ENCODE data around the gene VSIG8. TPM values are rescaled to one million over a fixed set of nuclear protein-coding genes. Genes with fewer than 3 reads are reported as not detected.

VSIG8 gene
- total RNA-seq, 1 donor from 2014 or later = not detected

- TF ChIP-seq, protein P1, sequence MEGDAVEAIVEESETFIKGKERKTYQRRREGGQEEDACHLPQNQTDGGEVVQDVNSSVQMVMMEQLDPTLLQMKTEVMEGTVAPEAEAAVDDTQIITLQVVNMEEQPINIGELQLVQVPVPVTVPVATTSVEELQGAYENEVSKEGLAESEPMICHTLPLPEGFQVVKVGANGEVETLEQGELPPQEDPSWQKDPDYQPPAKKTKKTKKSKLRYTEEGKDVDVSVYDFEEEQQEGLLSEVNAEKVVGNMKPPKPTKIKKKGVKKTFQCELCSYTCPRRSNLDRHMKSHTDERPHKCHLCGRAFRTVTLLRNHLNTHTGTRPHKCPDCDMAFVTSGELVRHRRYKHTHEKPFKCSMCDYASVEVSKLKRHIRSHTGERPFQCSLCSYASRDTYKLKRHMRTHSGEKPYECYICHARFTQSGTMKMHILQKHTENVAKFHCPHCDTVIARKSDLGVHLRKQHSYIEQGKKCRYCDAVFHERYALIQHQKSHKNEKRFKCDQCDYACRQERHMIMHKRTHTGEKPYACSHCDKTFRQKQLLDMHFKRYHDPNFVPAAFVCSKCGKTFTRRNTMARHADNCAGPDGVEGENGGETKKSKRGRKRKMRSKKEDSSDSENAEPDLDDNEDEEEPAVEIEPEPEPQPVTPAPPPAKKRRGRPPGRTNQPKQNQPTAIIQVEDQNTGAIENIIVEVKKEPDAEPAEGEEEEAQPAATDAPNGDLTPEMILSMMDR (IDR thresholded peaks at IDR 0.05; ENCODE audit: unreplicated experiment) = no peak
- Mint-ChIP-seq H3K9me3 (no peaks in the 10 kb centered on the region), H3K36me3 (no peaks in the 10 kb centered on the region), H3K27me3 (ENCODE audit: low read depth) (peaks cover 9% of the 10 kb centered on the region), H3K4me1 (peaks cover 44% of the 10 kb centered on the region), H3K27ac (no peak overlapping the region), H3K4me3 (no peak overlapping the region)
- no peak for DNase-seq (ENCODE audit: low spot score in 2 of 2, unreplicated experiment in 2 of 2)
Measured at GRCh38 chr1:159828176-159828575, 34.3 kb downstream of the VSIG8 start.

DNA sequence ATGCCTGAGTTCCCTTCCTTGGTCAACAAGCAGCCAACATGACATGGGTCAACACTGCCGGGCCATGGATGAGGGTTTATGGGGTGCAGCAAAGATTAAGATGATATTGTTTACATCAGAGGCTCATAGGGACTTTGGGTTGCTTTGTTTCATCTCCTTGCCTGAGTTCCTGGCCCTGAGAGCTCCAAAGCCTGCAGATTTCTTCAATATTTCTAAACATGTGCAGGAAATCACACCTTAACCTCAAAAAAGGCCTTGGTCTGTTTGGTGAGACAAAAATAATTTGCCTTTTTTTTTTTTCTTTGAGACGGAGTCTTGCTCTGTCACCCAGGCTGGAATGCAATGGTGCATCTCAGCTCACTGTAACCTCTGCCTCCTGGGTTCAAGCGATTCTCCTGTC is 34.9 kb downstream of the VSIG8 start:
- peaks cover 46% of the 10 kb centered on the region for H3K4me1 Mint-ChIP-seq
- peaks cover 14% of the 10 kb centered on the region for H3K27me3 Mint-ChIP-seq (ENCODE audit: low read depth)
- no peaks in the 10 kb centered on the region for H3K36me3 Mint-ChIP-seq
- DNase-seq (ENCODE audit: low spot score in 2 of 2, unreplicated experiment in 2 of 2) = no peak
- H3K9me3 Mint-ChIP-seq = no peaks in the 10 kb centered on the region
- H3K4me3 Mint-ChIP-seq = no peak overlapping the region
- no peak overlapping the region for H3K27ac Mint-ChIP-seq
- TF ChIP-seq, protein P1 (IDR thresholded peaks at IDR 0.05; ENCODE audit: unreplicated experiment) = no peak

GRCh38 chr1:159827102-159827490 is 35.4 kb downstream of the VSIG8 start:
- DNase-seq (ENCODE audit: low spot score in 2 of 2, unreplicated experiment in 2 of 2) = no peak
- Mint-ChIP-seq H3K36me3 (no peaks in the 10 kb centered on the region), H3K27ac (no peak overlapping the region), H3K4me3 (no peak overlapping the region), H3K9me3 (no peaks in the 10 kb centered on the region), H3K4me1 (peaks cover 46% of the 10 kb centered on the region), H3K27me3 (ENCODE audit: low read depth) (peaks cover 18% of the 10 kb centered on the region)
- TF ChIP-seq, protein P1 (IDR thresholded peaks at IDR 0.05; ENCODE audit: unreplicated experiment) = no peak

DNA sequence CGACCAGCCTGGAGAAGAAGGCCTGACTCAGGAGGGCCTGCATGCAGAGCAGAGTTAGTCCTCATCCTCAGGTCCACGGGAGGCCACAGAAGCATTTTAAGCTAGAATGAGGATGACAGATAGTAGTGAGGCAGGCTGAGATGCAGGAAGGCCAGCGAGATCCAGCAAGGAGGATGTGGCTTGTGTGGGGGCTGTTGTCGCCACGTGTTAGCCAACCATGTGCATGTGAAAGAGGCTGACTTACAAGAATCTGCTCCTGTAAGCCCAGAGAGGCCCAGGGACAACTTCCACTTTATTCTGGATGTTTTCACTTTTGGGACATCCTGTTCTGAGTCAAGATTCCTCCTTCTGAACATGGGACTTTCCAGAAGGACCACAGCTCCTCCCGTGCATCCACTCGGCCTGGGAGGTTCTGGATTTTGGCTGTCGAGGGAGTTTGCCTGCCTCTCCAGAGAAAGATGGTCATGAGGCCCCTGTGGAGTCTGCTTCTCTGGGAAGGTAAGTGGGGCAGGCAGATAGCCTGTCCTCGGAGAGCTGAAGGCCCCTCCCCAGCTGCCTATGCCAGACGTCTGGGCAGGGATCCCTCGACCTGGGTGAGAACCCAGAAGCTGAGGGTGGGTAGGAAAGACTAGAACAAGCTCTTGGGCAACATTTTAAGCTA is 35.9 kb downstream of the VSIG8 start, which contains the start of gene SLAMF8:
Gene SLAMF8, plus strand, starts transcription at position 433 of the 661 bp plus-strand sequence. Its CDS starts 26 bp downstream, at position 459.
- no peak for DNase-seq (ENCODE audit: low spot score in 2 of 2, unreplicated experiment in 2 of 2)
- Mint-ChIP-seq H3K36me3 (no peaks in the 10 kb centered on the region), H3K4me1 (peaks cover 43% of the 10 kb centered on the region), H3K4me3 (no peak within 1 kb of the TSS), H3K9me3 (no peaks in the 10 kb centered on the region), H3K27ac (no peak within 1 kb of the TSS), H3K27me3 (ENCODE audit: low read depth) (peaks cover 21% of the 10 kb centered on the region)
- TF ChIP-seq, protein P1 (IDR thresholded peaks at IDR 0.05; ENCODE audit: unreplicated experiment) = no peak

DNA sequence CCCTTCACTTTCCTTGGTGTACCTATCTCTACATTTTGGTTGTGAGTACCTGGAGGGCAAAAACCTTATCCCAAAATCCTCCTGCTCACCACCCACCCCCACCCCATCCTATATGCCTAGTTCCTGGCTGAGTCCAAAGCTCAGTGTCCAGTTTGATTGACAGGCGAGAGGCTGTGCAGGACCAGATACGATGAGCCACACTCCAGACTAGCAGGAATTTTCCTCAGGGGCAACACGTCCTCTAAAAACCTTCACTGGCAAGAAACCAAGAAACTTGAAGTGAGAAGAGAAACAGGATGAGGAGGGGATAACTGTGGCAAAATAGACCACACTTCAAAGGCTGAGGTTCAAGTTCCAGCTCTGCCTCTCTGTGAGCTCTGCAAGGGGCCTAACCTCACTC is 36.9 kb downstream of the VSIG8 start:
- H3K27ac Mint-ChIP-seq = no peak overlapping the region
- no peaks in the 10 kb centered on the region for H3K9me3 Mint-ChIP-seq
- DNase-seq (ENCODE audit: low spot score in 2 of 2, unreplicated experiment in 2 of 2) = no peak
- no peak overlapping the region for H3K4me3 Mint-ChIP-seq
- no peaks in the 10 kb centered on the region for H3K36me3 Mint-ChIP-seq
- TF ChIP-seq, protein P1 (IDR thresholded peaks at IDR 0.05; ENCODE audit: unreplicated experiment) = no peak
- H3K4me1 Mint-ChIP-seq = peaks cover 43% of the 10 kb centered on the region
- H3K27me3 Mint-ChIP-seq (ENCODE audit: low read depth) = peaks cover 26% of the 10 kb centered on the region

All from mesothelial cell of epicardium (in vitro differentiated cells).